ENCODE results near the gene GBGT1.
A peak's percentile ranks its signal among the peaks of the same experiment; 100 is the strongest.

The GBGT1 gene

DNA sequence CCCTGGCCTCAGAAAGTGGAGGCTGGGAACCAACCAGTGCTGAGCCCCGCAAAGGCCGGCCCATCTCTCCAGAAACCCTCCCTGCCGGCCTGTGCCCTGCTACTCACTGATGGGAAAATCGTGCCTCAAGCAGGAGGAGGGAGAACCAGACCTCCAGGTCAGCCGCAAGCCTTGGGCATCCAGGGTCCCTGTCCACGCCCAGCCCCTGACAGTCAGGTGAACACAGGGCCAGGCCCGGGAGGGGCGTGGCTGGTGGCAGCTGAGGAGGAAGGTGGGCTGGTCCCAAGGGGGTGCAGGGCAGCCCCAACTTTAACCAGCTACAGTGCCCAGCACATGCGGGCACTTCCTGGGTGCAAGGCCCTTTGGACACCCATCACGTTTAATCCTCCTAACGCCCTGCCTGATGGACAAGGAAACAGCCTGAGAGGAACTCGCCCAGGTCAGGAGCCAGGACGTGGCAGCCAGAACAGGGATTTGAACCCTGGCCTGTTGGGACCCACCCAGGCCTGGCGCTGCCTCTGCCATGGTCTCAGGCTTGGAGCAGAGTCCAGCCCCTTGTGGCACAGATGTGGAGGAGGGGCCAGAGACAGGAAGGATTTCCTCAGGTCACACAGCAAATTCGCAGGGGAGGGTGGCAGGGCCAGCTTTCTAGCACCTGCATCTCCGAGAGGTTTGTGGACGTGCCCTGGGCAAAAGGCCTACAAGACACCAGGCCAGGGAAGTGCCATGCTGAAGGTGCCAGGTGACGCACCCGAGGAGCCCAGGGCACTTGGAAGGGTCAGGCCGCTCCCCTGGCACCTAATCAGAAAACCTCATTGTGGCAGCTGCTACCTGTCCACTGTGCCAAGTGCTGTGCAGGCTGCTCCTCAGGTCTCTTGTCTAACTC is 47.1 kb downstream of the GBGT1 start:
- no peak for DNase-seq (ENCODE audit: low spot score)

DNA sequence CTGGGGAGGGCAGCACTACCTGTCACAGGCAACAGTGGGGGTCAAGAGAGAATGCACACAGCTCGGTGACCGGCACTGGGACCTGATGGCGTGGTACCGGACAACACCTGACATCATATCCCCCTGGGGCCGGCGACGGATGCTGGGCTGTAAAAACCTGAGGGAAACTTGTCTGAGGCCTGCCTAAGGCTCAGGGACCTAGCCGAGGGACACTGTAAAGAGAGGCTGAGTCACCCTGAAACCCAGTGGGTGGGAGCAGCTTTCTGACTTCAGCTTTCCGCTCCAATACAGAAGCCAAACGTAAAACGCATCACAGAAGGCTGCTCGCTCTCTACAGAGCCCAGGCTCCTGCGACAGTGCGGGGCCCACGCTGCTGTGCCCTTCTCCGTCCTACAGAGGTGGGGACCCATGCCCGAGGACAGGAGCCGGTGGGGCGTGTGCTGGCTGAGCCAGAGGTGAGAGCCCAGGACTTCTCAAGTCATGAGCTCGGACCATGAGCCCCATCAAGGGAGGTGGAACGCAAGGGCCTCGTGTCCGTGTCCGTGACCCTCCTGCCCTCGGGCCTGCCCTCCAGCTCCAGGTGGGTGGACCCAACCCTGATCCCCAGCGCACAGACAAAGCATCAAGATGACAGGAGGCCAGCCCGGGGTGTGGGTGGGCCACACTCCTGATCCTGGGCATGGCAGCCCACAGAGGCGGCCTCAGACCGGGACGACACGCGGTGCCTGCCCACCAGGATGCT is 47.9 kb downstream of the GBGT1 start:
- DNase-seq (ENCODE audit: low spot score): no peak

DNA sequence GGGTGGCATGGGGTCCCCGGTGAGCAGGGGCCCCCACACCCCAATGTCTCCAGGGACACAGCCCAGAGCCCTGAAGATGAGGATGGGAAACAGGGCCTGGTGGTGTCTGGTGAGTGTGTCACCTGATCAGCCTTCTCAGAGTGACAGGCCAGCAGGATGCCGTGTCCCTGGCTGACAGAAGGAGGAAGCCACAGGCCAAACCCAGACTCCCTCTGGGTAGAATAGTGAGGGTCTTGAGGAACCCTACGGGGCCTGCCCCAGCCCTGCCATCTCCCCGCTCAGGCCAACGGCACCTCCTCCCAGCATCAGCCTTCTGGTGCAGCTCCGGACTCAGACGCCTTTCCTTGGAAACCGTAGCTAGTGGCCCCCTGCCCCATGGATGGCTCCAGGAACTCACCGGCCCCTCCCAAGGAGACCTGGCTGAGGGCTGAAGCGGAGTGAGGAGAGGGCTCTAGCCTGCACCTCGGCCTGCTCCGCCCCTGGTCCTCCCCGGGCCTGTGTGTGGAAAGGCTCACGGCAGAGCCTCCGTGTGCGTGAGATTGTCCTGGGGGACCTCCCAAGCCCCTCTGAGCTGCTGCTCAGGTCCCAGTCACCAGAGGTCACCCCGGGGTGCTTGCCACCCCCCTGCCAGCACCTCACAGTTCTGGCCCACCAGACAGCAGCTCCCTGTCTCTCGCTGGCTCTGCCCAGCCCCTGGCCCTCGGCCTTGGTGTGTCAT is 48.7 kb downstream of the GBGT1 start:
- DNase-seq (ENCODE audit: low spot score): peak; percentile 82

- DNase-seq (ENCODE audit: low spot score): peak; percentile 78
Observed at GRCh38 chr9:133113949-133114885, 49.5 kb downstream of the GBGT1 start.

- DNase-seq (ENCODE audit: low spot score): no peak
Observed at GRCh38 chr9:133113163-133113948, 50.4 kb downstream of the GBGT1 start.

- DNase-seq (ENCODE audit: low spot score): no peak
Observed at GRCh38 chr9:133112663-133113026, 51.1 kb downstream of the GBGT1 start.

DNA sequence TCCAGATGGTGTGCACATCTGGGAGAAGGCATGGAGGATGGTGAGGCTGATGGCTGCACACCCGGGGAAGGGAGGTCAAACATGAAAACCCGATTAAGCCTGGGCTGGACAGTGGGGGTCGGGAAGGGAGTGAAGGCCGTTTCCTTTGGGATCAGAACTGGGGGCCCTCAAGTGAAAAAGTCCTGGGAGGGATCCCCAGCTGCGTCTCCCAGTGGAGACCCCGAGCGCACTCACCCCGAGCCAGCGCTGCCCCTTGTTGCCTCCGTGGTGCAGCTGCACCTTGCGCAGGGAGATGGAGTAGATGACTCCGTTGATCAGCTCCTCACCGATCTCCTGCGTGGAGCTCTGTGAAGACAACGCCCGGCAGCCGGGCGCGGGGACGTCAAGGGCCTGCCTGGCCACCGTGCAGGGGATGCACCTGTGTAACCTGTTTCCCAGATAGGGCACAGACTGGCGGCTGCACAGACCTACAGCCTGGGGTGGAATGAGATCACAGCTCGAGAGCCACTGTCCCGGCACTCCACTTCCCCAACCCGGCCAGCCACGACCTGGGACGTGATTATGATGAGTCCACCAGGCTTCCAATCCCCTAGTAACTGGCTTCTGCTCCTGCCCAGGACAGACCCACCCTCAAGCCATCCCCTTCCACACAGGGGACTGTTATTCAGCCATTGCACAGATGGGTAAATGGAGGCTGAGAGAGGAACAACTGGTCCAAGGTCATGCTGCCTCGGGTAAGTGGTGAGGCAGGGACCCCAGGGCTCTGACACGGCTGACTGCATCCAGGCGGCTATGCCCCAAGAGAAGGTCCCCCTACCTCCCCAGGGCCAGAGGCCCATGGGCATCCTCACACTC is 51.7 kb downstream of the GBGT1 start:
- DNase-seq (ENCODE audit: low spot score): no peak

GRCh38 chr9:133109931-133110650 is 53.6 kb downstream of the GBGT1 start:
- no peak for DNase-seq (ENCODE audit: low spot score)

GRCh38 chr9:133108794-133109641 is 54.7 kb downstream of the GBGT1 start:
- DNase-seq (ENCODE audit: low spot score): no peak

DNA sequence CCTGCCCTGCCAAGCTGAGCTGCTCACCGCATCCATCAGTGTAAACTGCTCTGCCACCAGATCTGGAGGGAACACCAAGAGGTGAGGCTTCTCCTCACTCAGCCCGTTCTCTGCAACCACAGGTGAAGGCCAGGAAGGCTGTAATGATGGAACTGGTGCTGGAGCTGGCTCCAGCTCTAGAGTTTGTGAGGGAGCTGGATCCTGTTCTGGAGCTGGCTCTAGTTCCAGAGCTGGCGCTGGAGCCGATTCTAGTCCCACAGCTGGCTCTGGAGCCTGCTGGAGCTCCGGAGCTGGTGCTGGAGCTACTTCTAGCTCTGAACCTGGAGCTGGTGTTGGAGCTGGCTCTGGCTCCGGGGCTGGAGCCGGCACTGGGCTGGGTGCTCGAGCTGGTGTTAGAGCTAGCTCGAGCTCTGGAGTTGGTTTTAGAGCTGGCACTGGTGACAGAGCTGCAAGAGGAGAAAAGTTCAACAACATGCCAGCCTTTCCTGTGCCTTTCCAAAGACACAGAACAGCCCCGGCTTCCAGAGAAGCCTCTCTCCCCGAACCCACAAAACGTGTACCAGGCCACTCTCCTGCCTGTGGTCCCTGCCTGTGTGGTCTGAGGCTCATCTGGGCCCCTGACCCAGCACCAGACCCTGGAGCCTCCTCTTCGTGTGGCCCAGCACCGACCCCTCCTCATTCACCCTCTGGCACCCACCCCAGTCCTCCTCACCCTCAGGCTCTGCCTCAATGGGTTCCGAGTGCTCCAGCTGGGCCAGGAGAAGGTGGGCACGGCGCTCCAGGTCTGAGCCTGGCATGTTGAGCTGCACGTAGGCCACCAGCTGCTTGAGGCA is 55.5 kb downstream of the GBGT1 start:
- no peak for DNase-seq (ENCODE audit: low spot score)

GRCh38 chr9:133107245-133107722 is 56.4 kb downstream of the GBGT1 start:
- no peak for DNase-seq (ENCODE audit: low spot score)

GRCh38 chr9:133106511-133107244 is 57.0 kb downstream of the GBGT1 start:
- DNase-seq (ENCODE audit: low spot score): no peak

- DNase-seq (ENCODE audit: low spot score): no peak
Observed at GRCh38 chr9:133105461-133105770, 58.3 kb downstream of the GBGT1 start.

GRCh38 chr9:133104718-133105460 is 58.8 kb downstream of the GBGT1 start:
- DNase-seq (ENCODE audit: low spot score): no peak

GRCh38 chr9:133103987-133104505 is 59.7 kb downstream of the GBGT1 start:
- DNase-seq (ENCODE audit: low spot score): no peak
